Central memory CD8-positive, alpha-beta T cell (primary cell): ENCODE measurements around the gene STX2.
"Not testable (repeated sequence)": the region's sequence is repeated elsewhere in the genome, so short reads cannot be mapped to it uniquely, and the experiment has no call there.

Experiments
- ATAC-seq: fragments of 150-1000 bp; cut with Tn5 transposase; replicated peaks from 2 replicates; pipeline ENCODE4 v1.10.0; 2022; ENCODE audit warnings: mild to moderate bottlenecking, moderate FRiP score, moderate number of reproducible peaks; ENCODE audit not compliant: poor library complexity, severe bottlenecking; ENCODE audit errors: extremely low read depth
- DNase-seq, 2 donors: peaks; one replicate each; pipeline ENCODE4 v3.0.0; 2021; ENCODE audit warnings: low spot score in 2 of 2
- H3K27ac Mint-ChIP-seq: one replicate; pipeline ENCODE4 v1.8.0; 2022; ENCODE audit warnings: low read depth, mild to moderate bottlenecking, moderate library complexity, mixed read lengths
- H3K27me3 Mint-ChIP-seq: one replicate; pipeline ENCODE4 v1.8.0; 2022; ENCODE audit warnings: mixed read lengths
- H3K36me3 Mint-ChIP-seq: one replicate; pipeline ENCODE4 v1.8.0; 2022; ENCODE audit warnings: mild to moderate bottlenecking, moderate library complexity, mixed read lengths; ENCODE audit not compliant: insufficient read depth
- H3K4me1 Mint-ChIP-seq: one replicate; pipeline ENCODE4 v1.8.0; 2022; ENCODE audit warnings: mixed read lengths
- H3K4me3 Mint-ChIP-seq: one replicate; pipeline ENCODE4 v1.8.0; 2022; ENCODE audit warnings: mild to moderate bottlenecking, moderate library complexity, mixed read lengths
- H3K9me3 Mint-ChIP-seq: one replicate; pipeline ENCODE4 v1.8.0; 2022; ENCODE audit warnings: mixed read lengths

STX2 gene

GRCh38 chr12:130875193-130875592 is 36.1 kb upstream of the STX2 start:
- peaks cover 61% of the 10 kb centered on the region for H3K36me3 Mint-ChIP-seq
- DNase-seq (no peak), ATAC-seq (no peak)
- peak overlapping the region; percentile 38 for H3K27ac Mint-ChIP-seq
- no peaks in the 10 kb centered on the region for H3K27me3 Mint-ChIP-seq
- H3K4me3 Mint-ChIP-seq, result no peak overlapping the region
- peaks cover 60% of the 10 kb centered on the region for H3K4me1 Mint-ChIP-seq
- H3K9me3 Mint-ChIP-seq, result no peaks in the 10 kb centered on the region

GRCh38 chr12:130874696-130875095 is 35.6 kb upstream of the STX2 start:
- H3K4me3 Mint-ChIP-seq, result no peak overlapping the region
- no peak for ATAC-seq

GRCh38 chr12:130873825-130874224 is 34.8 kb upstream of the STX2 start:
- H3K4me1 Mint-ChIP-seq, result peaks cover 46% of the 10 kb centered on the region
- ATAC-seq, result no peak

More at GRCh38 chr12:130874696-130875095, 35.6 kb upstream of the STX2 start:
- peaks cover 61% of the 10 kb centered on the region for H3K36me3 Mint-ChIP-seq
- DNase-seq, result no peak
- H3K4me1 Mint-ChIP-seq, result peaks cover 55% of the 10 kb centered on the region
- peak overlapping the region; percentile 38 for H3K27ac Mint-ChIP-seq
- H3K27me3 Mint-ChIP-seq, result no peaks in the 10 kb centered on the region
- no peaks in the 10 kb centered on the region for H3K9me3 Mint-ChIP-seq

GRCh38 chr12:130873106-130873795 is 34.2 kb upstream of the STX2 start:
- Mint-ChIP-seq H3K27me3 (no peaks in the 10 kb centered on the region), H3K36me3 (peaks cover 63% of the 10 kb centered on the region), H3K4me1 (peaks cover 45% of the 10 kb centered on the region), H3K4me3 (peak overlapping the region; percentile 87), H3K27ac (peak overlapping the region; percentile 78), H3K9me3 (no peaks in the 10 kb centered on the region)
- ATAC-seq (no peak), DNase-seq (no peak)

More at GRCh38 chr12:130873825-130874224, 34.8 kb upstream of the STX2 start:
- no peak for DNase-seq
- Mint-ChIP-seq H3K4me3 (peak overlapping the region; percentile 87), H3K27me3 (no peaks in the 10 kb centered on the region), H3K36me3 (peaks cover 61% of the 10 kb centered on the region), H3K27ac (no peak overlapping the region), H3K9me3 (no peaks in the 10 kb centered on the region)

GRCh38 chr12:130872179-130873096 is 33.4 kb upstream of the STX2 start:
- Mint-ChIP-seq H3K4me1 (peaks cover 43% of the 10 kb centered on the region), H3K9me3 (no peaks in the 10 kb centered on the region), H3K27me3 (no peaks in the 10 kb centered on the region), H3K27ac (peak overlapping the region; percentile 78), H3K4me3 (peak overlapping the region; percentile 87), H3K36me3 (peaks cover 61% of the 10 kb centered on the region)
- peak; percentile 27 for ATAC-seq
- DNase-seq, result peak in 1 of 2 donors; percentile 16

GRCh38 chr12:130871286-130872178 is 32.5 kb upstream of the STX2 start, which contains the start of gene RAN:
Gene RAN, plus strand, starts transcription at chr12:130872066. Its CDS starts 528 bp downstream, at chr12:130872594.
- ATAC-seq (peak; percentile 76), DNase-seq (peak; percentile 68 to 82)
- peaks cover 53% of the 10 kb centered on the region for H3K36me3 Mint-ChIP-seq
- peak within 1 kb of the TSS; percentile 94 for H3K27ac Mint-ChIP-seq
- H3K4me3 Mint-ChIP-seq, result peak within 1 kb of the TSS; percentile 87
- H3K27me3 Mint-ChIP-seq, result no peaks in the 10 kb centered on the region
- peaks cover 38% of the 10 kb centered on the region for H3K4me1 Mint-ChIP-seq
- no peaks in the 10 kb centered on the region for H3K9me3 Mint-ChIP-seq

GRCh38 chr12:130870442-130871285 is 31.6 kb upstream of the STX2 start:
- Mint-ChIP-seq H3K27me3 (no peaks in the 10 kb centered on the region), H3K36me3 (peaks cover 44% of the 10 kb centered on the region)
- ATAC-seq, result peak; percentile 73

GRCh38 chr12:130868412-130868811 is 29.4 kb upstream of the STX2 start:
- peaks cover 17% of the 10 kb centered on the region for H3K4me1 Mint-ChIP-seq
- H3K27me3 Mint-ChIP-seq, result no peaks in the 10 kb centered on the region
- ATAC-seq (no peak), DNase-seq (no peak)
- H3K9me3 Mint-ChIP-seq, result no peaks in the 10 kb centered on the region
- H3K4me3 Mint-ChIP-seq, result no peak overlapping the region
- H3K36me3 Mint-ChIP-seq, result peaks cover 22% of the 10 kb centered on the region
- peak overlapping the region; percentile 80 for H3K27ac Mint-ChIP-seq

More at GRCh38 chr12:130870442-130871285, 31.6 kb upstream of the STX2 start:
- Mint-ChIP-seq H3K4me1 (peaks cover 34% of the 10 kb centered on the region), H3K9me3 (no peaks in the 10 kb centered on the region), H3K27ac (peak overlapping the region; percentile 94), H3K4me3 (peak overlapping the region; percentile 87)
- peak; percentile 38 to 61 for DNase-seq

GRCh38 chr12:130863298-130863697 is 24.2 kb upstream of the STX2 start:
- H3K36me3 Mint-ChIP-seq, result peaks cover 1% of the 10 kb centered on the region
- ATAC-seq (no peak), DNase-seq (no peak)
- no peak overlapping the region for H3K27ac Mint-ChIP-seq
- no peaks in the 10 kb centered on the region for H3K4me1 Mint-ChIP-seq
- H3K9me3 Mint-ChIP-seq, result peaks cover 6% of the 10 kb centered on the region
- no peak overlapping the region for H3K4me3 Mint-ChIP-seq
- no peaks in the 10 kb centered on the region for H3K27me3 Mint-ChIP-seq

GRCh38 chr12:130862771-130863170 is 23.7 kb upstream of the STX2 start:
- not testable (repeated sequence) for H3K4me1 Mint-ChIP-seq, H3K9me3 Mint-ChIP-seq, ATAC-seq, H3K36me3 Mint-ChIP-seq, H3K27me3 Mint-ChIP-seq, H3K27ac Mint-ChIP-seq, DNase-seq, H3K4me3 Mint-ChIP-seq

- no peak for DNase-seq
- Mint-ChIP-seq H3K4me1 (no peaks in the 10 kb centered on the region), H3K27ac (no peak overlapping the region), H3K36me3 (no peaks in the 10 kb centered on the region), H3K4me3 (no peak overlapping the region), H3K27me3 (peaks cover 6% of the 10 kb centered on the region), H3K9me3 (peaks cover 6% of the 10 kb centered on the region)
- ATAC-seq, result no peak
Observed at GRCh38 chr12:130862161-130862560, 23.1 kb upstream of the STX2 start.
